IPS-15b (cell line): ENCODE data around the gene FHDC1.
"Not testable (repeated sequence)": the region's sequence is repeated elsewhere in the genome, so short reads cannot be mapped to it uniquely, and the experiment has no call there.

ENCODE experiments used
- H3K27me3 ChIP-seq: one replicate; pipeline ENCODE4 v1.6.1; 2013; ENCODE audit warnings: low read length; ENCODE audit not compliant: control insufficient read depth, insufficient read depth
- H3K36me3 ChIP-seq: one replicate; pipeline ENCODE4 v1.6.1; 2013; ENCODE audit warnings: low read length; ENCODE audit not compliant: control insufficient read depth, insufficient read depth
- H3K4me1 ChIP-seq: one replicate; pipeline ENCODE4 v1.6.1; 2013; ENCODE audit warnings: mild to moderate bottlenecking, low read length; ENCODE audit not compliant: control insufficient read depth, insufficient read depth
- H3K4me3 ChIP-seq: one replicate; pipeline ENCODE4 v1.5.1; 2013; ENCODE audit warnings: low read depth, low read length
- H3K9ac ChIP-seq: one replicate; pipeline ENCODE4 v1.6.1; 2013; ENCODE audit warnings: low read depth, mild to moderate bottlenecking, low read length
- H3K9me3 ChIP-seq: one replicate; pipeline ENCODE4 v1.6.1; 2013; ENCODE audit warnings: mild to moderate bottlenecking, low read length; ENCODE audit not compliant: control insufficient read depth, insufficient read depth

FHDC1 gene

GRCh38 chr4:152935631-152936445 lies at the start of gene FHDC1:
Gene FHDC1 (plus strand): TSS chr4:152936323. CDS start chr4:152943058, 6,735 bp downstream.
- H3K27me3 ChIP-seq = peaks cover 10% of the 10 kb centered on the region
- peak within 1 kb of the TSS; percentile 88 for H3K9ac ChIP-seq
- peak within 1 kb of the TSS; percentile 83 for H3K4me3 ChIP-seq
- H3K4me1 ChIP-seq = peaks cover 7% of the 10 kb centered on the region
- H3K9me3 ChIP-seq = no peaks in the 10 kb centered on the region
- no peaks in the 10 kb centered on the region for H3K36me3 ChIP-seq

- Histone ChIP-seq H3K36me3 (no peaks in the 10 kb centered on the region), H3K4me3 (no peak overlapping the region)
Measured at GRCh38 chr4:152887981-152888380, 48.1 kb upstream of the FHDC1 start.

GRCh38 chr4:152892974-152893373 lies 43.1 kb upstream of the FHDC1 start:
- Histone ChIP-seq H3K9ac (no peak overlapping the region), H3K27me3 (no peaks in the 10 kb centered on the region), H3K36me3 (no peaks in the 10 kb centered on the region), H3K4me1 (no peaks in the 10 kb centered on the region), H3K9me3 (no peaks in the 10 kb centered on the region), H3K4me3 (no peak overlapping the region)

More at GRCh38 chr4:152887981-152888380, 48.1 kb upstream of the FHDC1 start:
- Histone ChIP-seq H3K27me3 (no peaks in the 10 kb centered on the region), H3K9ac (no peak overlapping the region), H3K4me1 (peaks cover 7% of the 10 kb centered on the region), H3K9me3 (no peaks in the 10 kb centered on the region)

- H3K27me3 ChIP-seq = no peaks in the 10 kb centered on the region
- no peaks in the 10 kb centered on the region for H3K4me1 ChIP-seq
- no peaks in the 10 kb centered on the region for H3K36me3 ChIP-seq
- no peak overlapping the region for H3K9ac ChIP-seq
- H3K9me3 ChIP-seq = no peaks in the 10 kb centered on the region
- H3K4me3 ChIP-seq = no peak overlapping the region
Measured at GRCh38 chr4:152894673-152895072, 41.5 kb upstream of the FHDC1 start.

- H3K4me1 ChIP-seq = no peaks in the 10 kb centered on the region
- no peaks in the 10 kb centered on the region for H3K36me3 ChIP-seq
- H3K9me3 ChIP-seq = no peaks in the 10 kb centered on the region
- no peak overlapping the region for H3K4me3 ChIP-seq
- no peaks in the 10 kb centered on the region for H3K27me3 ChIP-seq
- H3K9ac ChIP-seq = no peak overlapping the region
Measured at GRCh38 chr4:152896811-152897210, 39.3 kb upstream of the FHDC1 start.

- H3K4me3 ChIP-seq, H3K36me3 ChIP-seq, H3K27me3 ChIP-seq, H3K9me3 ChIP-seq, H3K4me1 ChIP-seq, H3K9ac ChIP-seq: not testable (repeated sequence)
Measured at GRCh38 chr4:152898133-152898532, 38.0 kb upstream of the FHDC1 start.

- Histone ChIP-seq H3K4me1 (no peaks in the 10 kb centered on the region), H3K36me3 (no peaks in the 10 kb centered on the region), H3K27me3 (no peaks in the 10 kb centered on the region), H3K9ac (no peak overlapping the region), H3K9me3 (no peaks in the 10 kb centered on the region), H3K4me3 (no peak overlapping the region)
Measured at GRCh38 chr4:152898606-152899005, 37.5 kb upstream of the FHDC1 start.

GRCh38 chr4:152900395-152900794 lies 35.7 kb upstream of the FHDC1 start:
- Histone ChIP-seq H3K36me3 (no peaks in the 10 kb centered on the region), H3K27me3 (no peaks in the 10 kb centered on the region), H3K9ac (no peak overlapping the region), H3K9me3 (no peaks in the 10 kb centered on the region), H3K4me3 (no peak overlapping the region), H3K4me1 (no peaks in the 10 kb centered on the region)

- H3K9me3 ChIP-seq = no peaks in the 10 kb centered on the region
- no peak overlapping the region for H3K9ac ChIP-seq
- no peaks in the 10 kb centered on the region for H3K4me1 ChIP-seq
- H3K27me3 ChIP-seq = no peaks in the 10 kb centered on the region
- H3K4me3 ChIP-seq = no peak overlapping the region
- H3K36me3 ChIP-seq = no peaks in the 10 kb centered on the region
Measured at GRCh38 chr4:152901205-152901604, 34.9 kb upstream of the FHDC1 start.

- Histone ChIP-seq H3K36me3 (no peaks in the 10 kb centered on the region), H3K9ac (no peak overlapping the region), H3K4me3 (no peak overlapping the region), H3K4me1 (no peaks in the 10 kb centered on the region), H3K27me3 (no peaks in the 10 kb centered on the region), H3K9me3 (no peaks in the 10 kb centered on the region)
Measured at GRCh38 chr4:152903658-152904057, 32.5 kb upstream of the FHDC1 start.

GRCh38 chr4:152909901-152910300 lies 26.2 kb upstream of the FHDC1 start:
- Histone ChIP-seq H3K27me3 (no peaks in the 10 kb centered on the region), H3K4me3 (no peak overlapping the region), H3K9ac (no peak overlapping the region), H3K4me1 (no peaks in the 10 kb centered on the region), H3K9me3 (no peaks in the 10 kb centered on the region), H3K36me3 (no peaks in the 10 kb centered on the region)

- no peaks in the 10 kb centered on the region for H3K9me3 ChIP-seq
- no peaks in the 10 kb centered on the region for H3K4me1 ChIP-seq
- no peak overlapping the region for H3K9ac ChIP-seq
- H3K4me3 ChIP-seq = no peak overlapping the region
- H3K27me3 ChIP-seq = no peaks in the 10 kb centered on the region
- no peaks in the 10 kb centered on the region for H3K36me3 ChIP-seq
Measured at GRCh38 chr4:152910521-152910920, 25.6 kb upstream of the FHDC1 start.
